HUES64 (cell line): ENCODE data around the gene GNB3.

Source experiments
- H3K27ac ChIP-seq: 2 replicates; pipeline ENCODE4 v1.7.0; 2013; ENCODE audit warnings: low read depth, low read length, inconsistent platforms
- H3K27me3 ChIP-seq: 2 replicates; pipeline ENCODE4 v1.6.1; 2013; ENCODE audit warnings: mild to moderate bottlenecking, low read length; ENCODE audit not compliant: insufficient read depth
- H3K36me3 ChIP-seq: 2 replicates; pipeline ENCODE4 v1.6.1; 2013; ENCODE audit warnings: mild to moderate bottlenecking, low read length; ENCODE audit not compliant: insufficient read depth
- H3K4me1 ChIP-seq: 2 replicates; pipeline ENCODE4 v1.6.1; 2013; ENCODE audit warnings: mild to moderate bottlenecking, low read length, moderate library complexity; ENCODE audit not compliant: insufficient read depth
- H3K4me3 ChIP-seq: 2 replicates; pipeline ENCODE4 v1.5.1; 2013; ENCODE audit warnings: mild to moderate bottlenecking, low read length, moderate library complexity
- H3K9ac ChIP-seq: 2 replicates; pipeline ENCODE4 v1.6.1; 2013; ENCODE audit warnings: mild to moderate bottlenecking, low read depth, low read length
- H3K9me3 ChIP-seq: 2 replicates; pipeline ENCODE4 v1.6.1; 2013; ENCODE audit warnings: low read depth, low read length; ENCODE audit not compliant: insufficient read depth
- WGBS: fragments of 150-250, 120-280 bp; methylation state at CpG from one replicate; pipeline ENCODE4 v1.1.7; 2013; ENCODE audit warnings: missing lambda C conversion rate; 5-methylcytosine and 5-hydroxymethylcytosine counted together

Gene GNB3

GRCh38 chr12:6824085-6824775, 16.5 kb upstream of the GNB3 start:
- WGBS: 90% methylated on average over 37 of the region's 37 CpGs
- Histone ChIP-seq H3K27ac (no peak overlapping the region), H3K4me1 (peaks cover 41% of the 10 kb centered on the region), H3K9me3 (no peaks in the 10 kb centered on the region), H3K27me3 (peaks cover 35% of the 10 kb centered on the region), H3K36me3 (no peaks in the 10 kb centered on the region), H3K4me3 (no peak overlapping the region), H3K9ac (no peak overlapping the region)

- H3K27ac ChIP-seq: no peak overlapping the region
- no peak overlapping the region for H3K9ac ChIP-seq
- peaks cover 29% of the 10 kb centered on the region for H3K27me3 ChIP-seq
- H3K9me3 ChIP-seq: no peaks in the 10 kb centered on the region
- peaks cover 38% of the 10 kb centered on the region for H3K4me1 ChIP-seq
- peak overlapping the region; percentile 42 for H3K4me3 ChIP-seq
- peaks cover 2% of the 10 kb centered on the region; the same call in 1 of the 2 replicates for H3K36me3 ChIP-seq
- WGBS: 27% methylated on average over 12 of the region's 12 CpGs
Measured at GRCh38 chr12:6824901-6825381, 15.8 kb upstream of the GNB3 start.

- H3K9ac ChIP-seq: no peak overlapping the region
- peaks cover 26% of the 10 kb centered on the region for H3K27me3 ChIP-seq
- H3K4me3 ChIP-seq: peak overlapping the region; percentile 42
- H3K4me1 ChIP-seq: peaks cover 35% of the 10 kb centered on the region
- no peaks in the 10 kb centered on the region for H3K9me3 ChIP-seq
- WGBS: 6% methylated on average over 18 of the region's 19 CpGs
- H3K27ac ChIP-seq: no peak overlapping the region
- H3K36me3 ChIP-seq: peaks cover 8% of the 10 kb centered on the region
Measured at GRCh38 chr12:6825398-6826124, 15.2 kb upstream of the GNB3 start.

DNA sequence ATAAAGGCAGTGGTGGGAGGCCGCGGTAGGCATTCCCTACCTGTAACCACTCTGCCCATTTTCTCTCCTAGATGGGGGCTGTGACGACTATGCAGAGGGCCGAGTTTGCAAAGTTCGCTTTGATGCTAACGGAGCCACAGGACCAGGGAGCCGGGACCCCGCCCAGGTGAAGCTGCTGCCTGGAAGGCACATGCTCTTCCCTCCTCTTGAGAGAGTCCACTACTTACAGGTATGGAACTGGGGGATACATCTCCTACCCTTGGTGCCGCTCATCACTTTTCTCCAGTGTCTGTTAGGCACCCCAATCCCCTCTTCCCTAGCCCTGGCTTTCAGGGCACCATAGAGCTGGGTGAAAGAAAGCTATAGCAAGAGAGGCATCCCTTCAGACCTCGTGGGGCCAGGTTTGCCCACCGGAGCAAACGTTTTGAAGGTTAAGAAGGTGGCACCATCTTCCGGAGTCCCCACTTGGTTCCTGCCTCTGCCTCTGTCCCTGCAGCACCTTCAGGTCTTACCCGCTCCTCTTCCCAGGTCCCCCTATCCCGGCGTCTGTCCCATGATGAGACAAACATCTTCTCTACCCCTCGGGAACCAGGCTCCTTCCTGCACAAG, 14.5 kb upstream of the GNB3 start:
- Histone ChIP-seq H3K27me3 (peaks cover 26% of the 10 kb centered on the region), H3K4me3 (no peak overlapping the region), H3K9ac (no peak overlapping the region), H3K4me1 (peaks cover 28% of the 10 kb centered on the region), H3K9me3 (no peaks in the 10 kb centered on the region), H3K36me3 (peaks cover 15% of the 10 kb centered on the region), H3K27ac (no peak overlapping the region)
- WGBS: 63% methylated on average over 17 of the region's 17 CpGs

GRCh38 chr12:6826734-6827436, 13.8 kb upstream of the GNB3 start:
- Histone ChIP-seq H3K4me1 (peaks cover 27% of the 10 kb centered on the region), H3K27ac (peak overlapping the region; percentile 33), H3K36me3 (peaks cover 21% of the 10 kb centered on the region), H3K27me3 (peaks cover 25% of the 10 kb centered on the region), H3K4me3 (no peak overlapping the region), H3K9ac (no peak overlapping the region; the same call in 1 of the 2 replicates), H3K9me3 (no peaks in the 10 kb centered on the region)
- 82% methylated on average over 22 of the region's 22 CpGs for WGBS

DNA sequence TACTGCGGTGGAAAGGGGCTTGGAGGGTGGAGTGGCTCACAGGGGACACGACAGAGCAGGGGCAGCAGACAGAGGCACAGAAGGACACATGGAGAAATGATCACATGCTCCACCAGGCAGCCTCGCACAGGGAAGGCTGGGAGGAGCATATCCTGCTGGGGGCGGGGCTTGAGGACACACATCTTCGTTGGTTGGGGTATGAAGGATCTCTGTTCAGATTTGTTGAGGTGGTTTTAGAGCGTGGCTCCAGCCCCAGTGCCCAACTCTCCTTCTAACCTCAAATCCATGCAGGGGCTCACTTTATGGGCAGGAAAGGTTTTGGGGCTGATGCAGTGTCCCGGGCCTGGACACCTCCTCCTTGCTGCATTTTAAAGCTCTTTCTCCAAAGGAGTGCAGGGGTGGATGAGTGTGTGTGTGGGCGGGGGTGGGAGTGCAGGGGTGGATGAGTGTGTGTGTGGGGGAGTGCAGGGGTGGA, 13.3 kb upstream of the GNB3 start:
- Histone ChIP-seq H3K27me3 (peaks cover 20% of the 10 kb centered on the region), H3K9me3 (no peaks in the 10 kb centered on the region), H3K27ac (peak overlapping the region; percentile 33), H3K4me3 (peak overlapping the region; percentile 28; the same call in 1 of the 2 replicates), H3K36me3 (peaks cover 26% of the 10 kb centered on the region), H3K4me1 (peaks cover 21% of the 10 kb centered on the region), H3K9ac (no peak overlapping the region; the same call in 1 of the 2 replicates)
- WGBS: 7% methylated on average over 6 of the region's 8 CpGs

DNA sequence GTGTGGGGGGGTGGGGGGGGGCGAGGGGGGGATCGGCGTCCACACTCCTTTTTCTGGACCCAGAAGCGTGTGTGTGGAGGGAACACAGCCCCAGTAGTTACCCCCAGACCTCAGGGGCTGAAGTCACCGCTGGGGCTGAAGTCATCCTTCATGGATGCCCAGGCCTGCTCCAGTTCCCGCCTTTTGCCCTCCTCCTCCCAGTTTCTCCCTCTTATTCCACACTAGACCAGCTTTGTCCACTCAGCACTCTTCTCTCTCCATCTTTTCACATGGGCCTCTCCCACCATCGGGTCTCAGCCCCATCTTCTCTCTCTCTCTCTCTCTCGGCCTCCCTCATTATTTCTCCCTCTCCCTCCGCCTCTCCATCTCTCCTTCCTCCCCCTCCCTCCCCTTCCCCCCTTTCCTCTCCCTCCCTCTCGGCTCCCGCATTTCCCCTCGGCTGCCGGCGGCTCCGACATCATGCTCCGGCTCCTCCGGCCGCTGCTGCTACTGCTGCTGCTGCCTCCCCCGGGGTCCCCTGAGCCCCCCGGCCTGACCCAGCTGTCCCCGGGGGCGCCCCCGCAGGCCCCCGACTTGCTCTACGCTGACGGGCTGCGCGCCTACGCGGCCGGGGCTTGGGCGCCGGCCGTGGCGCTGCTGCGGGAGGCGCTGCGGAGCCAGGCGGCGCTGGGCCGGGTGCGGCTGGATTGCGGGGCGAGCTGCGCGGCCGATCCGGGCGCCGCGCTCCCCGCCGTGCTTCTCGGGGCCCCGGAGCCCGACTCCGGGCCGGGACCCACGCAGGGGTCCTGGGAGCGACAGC, 12.5 kb upstream of the GNB3 start, which contains the start of gene P3H3:
TSS of gene P3H3 (plus strand) at position 426 of the 799 bp plus-strand sequence. CDS start at position 460, 34 bp downstream.
- H3K27me3 ChIP-seq: peaks cover 15% of the 10 kb centered on the region

GRCh38 chr12:6828781-6829535, 11.8 kb upstream of the GNB3 start:
- Histone ChIP-seq H3K9me3 (no peaks in the 10 kb centered on the region), H3K4me1 (peaks cover 11% of the 10 kb centered on the region), H3K36me3 (peaks cover 37% of the 10 kb centered on the region), H3K4me3 (peak overlapping the region; percentile 97), H3K9ac (peak overlapping the region; percentile 91), H3K27ac (peak overlapping the region; percentile 56), H3K27me3 (peaks cover 13% of the 10 kb centered on the region)
- WGBS: under 1% methylated on average over 71 of the region's 71 CpGs

More for the DNA sequence above, 12.5 kb upstream of the GNB3 start, which contains the start of gene P3H3:
- WGBS: 2% methylated on average over 59 of the region's 60 CpGs
- peak within 1 kb of the TSS; percentile 56 for H3K27ac ChIP-seq
- no peaks in the 10 kb centered on the region for H3K9me3 ChIP-seq
- H3K4me1 ChIP-seq: peaks cover 14% of the 10 kb centered on the region
- H3K9ac ChIP-seq: peak within 1 kb of the TSS; percentile 91
- peak within 1 kb of the TSS; percentile 97 for H3K4me3 ChIP-seq
- H3K36me3 ChIP-seq: peaks cover 29% of the 10 kb centered on the region

- Histone ChIP-seq H3K36me3 (peaks cover 43% of the 10 kb centered on the region), H3K4me3 (peak overlapping the region; percentile 97), H3K27ac (peak overlapping the region; percentile 56; the same call in 1 of the 2 replicates), H3K9ac (peak overlapping the region; percentile 91), H3K4me1 (peaks cover 11% of the 10 kb centered on the region), H3K27me3 (peaks cover 8% of the 10 kb centered on the region), H3K9me3 (no peaks in the 10 kb centered on the region)
- 31% methylated on average over 19 of the region's 19 CpGs for WGBS
Measured at GRCh38 chr12:6829536-6830220, 11.0 kb upstream of the GNB3 start.
